HG03521 (cell line): ENCODE results near the gene ZNF48.
A peak's percentile ranks its signal among the peaks of the same experiment; 100 is the strongest.

Experiments used
- ATAC-seq: cut with Tn5 transposase; IDR thresholded peaks from one replicate; pipeline ENCODE4 v1.9.1; 2021; ENCODE audit warnings: mild to moderate bottlenecking, moderate library complexity; ENCODE audit not compliant: unreplicated experiment

ZNF48 gene

DNA sequence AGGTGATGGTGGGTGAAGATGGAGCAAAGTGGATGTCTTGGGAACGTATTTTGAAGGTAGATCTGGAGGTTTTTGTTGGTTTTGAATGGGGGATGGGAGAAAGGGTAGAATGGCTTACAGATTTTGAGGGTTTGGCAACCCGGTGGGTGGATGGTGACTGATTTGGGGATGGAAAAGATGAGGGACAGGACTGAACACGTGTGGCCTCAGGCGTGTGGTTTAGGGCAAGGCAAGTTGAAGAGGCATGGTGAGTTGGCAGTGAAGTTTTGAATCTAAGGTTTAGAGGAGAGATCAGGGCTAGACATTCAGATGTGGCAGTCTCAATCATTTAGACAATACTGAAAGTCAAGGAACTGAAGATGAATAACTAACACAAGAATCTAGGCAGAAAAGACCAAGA, 39.6 kb downstream of the ZNF48 start:
- ATAC-seq = no peak

DNA sequence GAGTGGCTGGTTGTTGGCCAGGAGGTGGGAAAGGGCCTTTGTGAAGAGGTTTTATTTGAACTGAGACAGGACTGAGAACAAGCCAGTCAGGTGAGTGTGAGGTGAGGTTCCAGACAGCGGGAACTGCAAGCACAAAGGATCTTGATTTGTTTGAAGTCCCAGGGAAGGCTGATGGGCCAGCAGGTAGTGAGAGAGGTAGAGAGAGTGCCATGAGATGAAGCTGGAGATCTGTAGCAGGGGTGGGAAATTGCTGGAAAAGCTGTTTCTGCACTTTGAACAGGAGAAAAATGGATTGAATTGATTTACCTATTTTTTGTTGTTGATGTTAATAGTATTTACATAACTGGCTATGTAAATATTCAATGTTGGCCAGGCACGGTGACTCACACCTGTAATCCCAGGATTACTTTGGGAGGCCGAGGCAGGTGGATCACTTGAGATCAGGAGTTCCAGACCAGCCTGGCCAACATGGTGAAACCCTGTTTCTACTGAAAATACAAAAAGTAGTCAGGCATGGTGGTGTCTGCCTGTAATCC, 42.4 kb downstream of the ZNF48 start:
- ATAC-seq = no peak

DNA sequence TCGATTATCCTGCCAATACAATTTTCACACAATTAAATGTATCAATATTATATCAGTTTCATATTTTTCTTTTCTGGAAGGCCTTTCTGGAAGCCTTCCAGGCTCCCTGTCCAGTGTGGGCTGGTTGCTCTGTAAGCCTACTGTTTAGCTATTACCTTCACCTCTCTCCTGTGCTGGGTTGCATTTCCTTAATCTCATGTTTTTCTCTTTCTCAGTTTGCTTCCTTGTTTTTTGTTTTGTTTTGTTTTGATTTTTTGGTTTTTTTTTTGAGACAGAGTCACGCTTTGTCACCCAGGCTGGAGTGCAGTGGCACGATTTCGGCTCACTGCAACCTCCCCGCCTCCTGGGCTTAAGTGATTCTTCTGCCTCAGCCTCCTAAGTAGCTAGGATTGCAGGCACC, 43.6 kb downstream of the ZNF48 start:
- no peak for ATAC-seq

DNA sequence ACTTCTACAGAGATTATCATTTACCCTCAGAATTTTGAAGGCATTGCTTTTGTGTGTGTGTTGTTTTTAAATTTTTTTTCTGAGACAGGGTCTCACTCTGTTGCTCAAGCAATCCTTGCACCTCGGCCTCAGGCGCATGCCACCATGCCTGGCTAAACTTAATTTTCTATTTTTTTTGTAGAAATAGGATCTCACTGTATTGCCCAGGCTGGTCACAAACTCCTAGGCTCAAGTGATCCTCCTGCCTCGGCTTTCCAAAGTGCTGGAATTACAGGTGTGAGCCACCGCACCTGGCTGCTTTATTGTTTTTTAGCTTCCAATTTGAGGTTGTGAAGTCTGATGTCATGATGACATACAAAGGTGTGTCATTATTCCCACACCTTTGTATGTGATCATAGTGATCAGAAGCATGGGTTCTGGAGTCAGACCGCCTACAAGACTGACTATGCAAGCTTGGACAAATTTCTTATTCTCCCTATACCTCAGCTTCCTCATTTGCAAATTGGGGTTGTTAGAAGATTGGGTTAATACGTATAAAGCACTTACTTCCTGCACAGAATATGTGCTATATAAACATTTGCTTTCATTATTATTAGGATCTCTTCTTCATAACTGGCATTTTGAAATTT, 44.6 kb downstream of the ZNF48 start:
- no peak for ATAC-seq

DNA sequence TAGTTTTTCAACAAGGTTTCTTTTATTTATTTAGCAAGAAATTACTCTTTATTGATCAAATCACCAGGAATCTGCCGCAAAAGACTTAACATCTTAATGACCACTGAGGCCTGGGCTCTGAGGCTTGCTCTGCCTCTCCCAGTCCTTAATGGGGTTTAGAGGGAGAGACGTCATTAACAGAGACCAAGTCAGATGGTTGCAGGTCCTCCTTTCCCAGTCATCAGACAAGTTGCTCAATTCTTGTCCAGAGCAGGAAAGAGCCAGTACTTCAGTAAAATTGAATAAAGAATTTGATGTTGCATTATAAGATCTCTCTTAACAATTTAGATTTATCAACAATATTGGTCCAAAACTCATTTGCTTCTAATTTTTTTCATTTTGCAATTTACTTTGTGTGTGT, 48.4 kb downstream of the ZNF48 start:
- ATAC-seq = no peak

DNA sequence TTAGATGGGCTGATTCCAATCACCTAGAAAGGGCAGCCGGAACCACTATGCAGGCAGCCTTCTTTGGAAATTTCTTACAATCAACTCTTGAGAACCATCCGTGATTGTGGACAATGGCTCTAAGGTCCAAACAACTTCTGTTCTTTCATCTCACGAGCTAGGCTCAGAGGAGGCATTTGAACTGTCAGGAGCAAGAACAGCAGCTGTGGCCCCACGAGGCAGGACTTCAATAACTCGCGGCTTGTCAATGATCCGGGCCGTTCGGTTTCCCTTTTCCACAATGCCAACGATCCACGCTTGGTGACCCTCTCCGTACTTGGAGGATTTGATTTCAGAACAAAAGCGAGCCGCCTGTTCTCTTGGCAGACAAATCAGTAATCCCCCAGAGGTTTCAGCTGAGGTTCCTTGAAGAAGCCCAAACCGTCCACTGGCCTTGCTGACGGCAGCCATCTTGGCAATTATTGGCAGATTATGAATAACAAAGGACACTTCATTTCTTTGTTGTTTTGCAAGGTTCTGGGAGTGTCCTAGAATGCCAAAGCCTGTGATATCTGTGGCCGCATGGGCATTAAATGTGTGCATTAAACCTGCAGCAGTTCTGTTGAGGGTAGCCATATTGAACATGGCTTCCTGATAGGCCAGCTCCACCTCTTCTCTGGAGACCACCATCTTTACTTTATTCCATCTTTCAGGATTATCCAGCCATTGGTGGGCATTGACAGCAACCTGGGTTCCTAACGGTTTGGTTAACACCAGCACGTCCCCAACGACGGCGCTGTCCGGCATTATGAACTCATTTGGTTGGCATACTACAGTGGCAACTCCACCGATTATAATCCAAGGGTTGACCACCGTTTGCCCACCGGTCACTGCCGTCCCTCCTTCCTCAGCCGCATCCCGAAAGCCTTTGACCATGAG, 49.3 kb downstream of the ZNF48 start:
- no peak for ATAC-seq

DNA sequence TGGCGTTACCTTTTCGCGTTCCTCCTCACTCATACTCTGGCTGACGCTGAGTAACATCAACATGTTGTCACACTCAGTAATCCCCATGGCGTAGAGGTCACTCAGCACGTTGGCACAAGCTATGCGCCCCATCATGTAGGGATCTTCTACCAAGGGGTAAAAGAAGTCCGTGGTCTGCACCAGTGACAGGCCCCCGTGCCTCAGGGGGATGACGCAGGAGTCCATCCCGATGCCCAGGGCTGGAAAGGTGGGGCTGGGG, 49.9 kb downstream of the ZNF48 start:
- ATAC-seq = peak; percentile 12

DNA sequence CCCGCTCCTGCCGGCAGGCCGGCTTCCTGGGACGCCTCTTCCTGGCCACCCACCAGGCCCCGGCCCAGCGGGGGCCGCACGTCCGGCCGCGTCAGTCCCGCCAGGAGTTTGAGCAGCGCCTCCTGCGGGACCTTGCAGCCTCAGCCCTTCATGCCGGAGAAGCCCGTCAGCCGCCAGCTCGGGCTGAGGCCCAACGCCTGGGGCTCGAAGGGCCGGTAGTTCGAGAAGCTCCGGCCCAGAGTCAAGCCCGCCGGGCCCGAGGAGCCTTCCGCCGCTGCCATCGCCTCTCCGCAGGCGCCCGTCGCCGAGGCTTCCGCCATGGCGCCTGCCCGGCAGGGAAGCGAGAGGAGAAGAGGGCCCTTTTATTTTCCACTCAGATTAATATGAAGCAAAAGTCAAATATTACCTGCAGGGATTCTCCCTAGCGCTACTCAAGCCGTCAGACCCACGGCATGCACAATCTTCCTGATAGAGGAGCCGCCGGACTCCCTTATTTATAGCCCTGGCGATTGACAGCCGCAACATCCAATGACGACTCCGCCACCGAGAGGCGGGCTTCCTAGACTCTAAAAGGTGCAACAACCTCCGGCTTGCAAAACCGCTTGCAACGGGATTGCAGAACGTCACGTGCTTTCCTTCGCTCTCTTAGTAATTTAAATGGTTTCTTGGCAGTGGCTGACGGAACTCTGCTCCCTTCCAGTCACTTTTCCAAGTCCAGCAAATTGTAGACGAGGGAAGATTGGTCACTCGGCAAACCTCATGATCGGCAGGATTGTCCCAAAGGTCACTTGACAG, 50.4 kb downstream of the ZNF48 start, which contains the start of gene SEPHS2:
TSS of gene SEPHS2 (minus strand) at position 467 of the 795 bp plus-strand sequence. CDS start at position 320, 147 bp downstream.
- ATAC-seq = peak; percentile 68

DNA sequence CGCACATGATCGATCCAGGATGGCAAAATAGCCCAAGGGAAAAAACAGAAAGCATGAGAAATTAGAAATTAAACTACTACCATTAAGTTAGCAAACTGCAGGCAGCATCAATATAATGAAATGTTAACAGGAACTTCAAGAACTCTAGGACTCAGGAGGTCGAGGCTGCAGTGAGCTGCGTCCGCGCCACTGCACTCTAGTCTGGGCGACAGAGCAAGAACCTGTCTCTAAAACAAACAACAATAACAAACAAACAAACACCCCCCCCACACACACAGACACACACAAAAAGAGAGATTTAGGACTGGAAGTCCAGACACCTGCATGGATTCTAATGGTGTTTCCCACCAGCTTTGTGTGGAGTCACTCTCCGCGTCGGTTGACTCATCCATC, 51.0 kb downstream of the ZNF48 start:
- ATAC-seq = no peak

DNA sequence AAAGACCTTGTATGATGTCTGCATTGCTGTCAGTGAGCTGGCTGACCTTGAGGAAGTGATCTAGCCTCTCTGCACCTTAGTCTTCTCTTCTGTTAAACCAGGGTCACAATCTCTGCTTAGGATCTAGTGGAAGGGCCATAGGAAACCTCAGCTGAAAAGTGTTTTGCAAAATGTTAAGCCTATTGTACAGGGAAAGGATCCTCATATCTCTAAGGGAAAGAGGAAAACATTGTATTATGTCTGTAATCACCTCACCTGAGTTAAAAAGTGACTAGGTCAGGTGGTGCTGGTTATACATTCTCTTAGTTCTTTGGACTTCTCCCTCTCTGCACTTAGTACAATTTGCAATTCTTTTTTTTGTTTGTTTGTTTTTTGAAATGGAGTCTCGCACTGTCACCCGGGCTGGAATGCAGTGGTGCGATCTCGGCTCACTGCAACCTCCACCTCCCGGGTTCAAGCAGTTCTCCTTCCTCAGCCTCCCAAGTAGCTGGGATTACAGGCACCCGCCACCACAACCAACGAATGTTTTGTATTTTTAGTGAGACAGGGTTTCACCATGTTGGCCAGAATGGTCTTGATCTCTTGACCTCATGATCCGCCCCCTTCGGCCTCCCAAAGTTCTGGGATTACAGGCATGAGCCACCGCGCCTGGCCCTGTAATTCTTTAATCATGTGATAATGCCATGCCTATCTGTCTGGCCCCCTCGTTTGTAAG, 52.4 kb downstream of the ZNF48 start:
- ATAC-seq = no peak

DNA sequence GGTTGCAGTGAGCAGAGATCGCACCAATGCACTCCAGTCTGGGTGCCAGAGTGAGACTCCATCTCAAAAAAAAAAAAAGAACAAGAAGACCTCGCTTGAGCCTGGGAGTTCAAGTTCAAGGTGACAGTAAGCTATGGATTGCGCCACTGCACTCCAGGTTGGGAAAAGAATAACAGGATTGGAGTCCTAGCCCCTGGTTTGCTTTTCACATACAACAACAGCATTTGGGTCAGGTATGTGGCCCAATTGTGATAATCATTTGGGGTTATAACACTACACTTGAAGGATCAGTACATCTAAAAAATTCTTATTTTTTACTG, 53.9 kb downstream of the ZNF48 start:
- no peak for ATAC-seq
